OCI-LY1 (cell line): ENCODE results near the gene ABO.

Experiments used
- EZH2 ChIP-seq: fragments of 200-600 bp; sonication (generic), shearing (Covaris generic); IDR thresholded peaks from 2 replicates; pipeline ENCODE4 v1.8.0; 2017; ENCODE audit warnings: borderline replicate concordance, mixed run types, mild to moderate bottlenecking, antibody characterized with exemption, low read length, moderate library complexity, mixed read lengths
- TF ChIP-seq, protein P1 (sequence below): fragments of 200-600 bp; sonication (generic), shearing (Covaris generic); IDR thresholded peaks from 2 replicates; pipeline ENCODE4 v1.5.1; 2017; ENCODE audit warnings: mild to moderate bottlenecking, antibody characterized with exemption, low read length, moderate library complexity, mixed read lengths

DNA sequence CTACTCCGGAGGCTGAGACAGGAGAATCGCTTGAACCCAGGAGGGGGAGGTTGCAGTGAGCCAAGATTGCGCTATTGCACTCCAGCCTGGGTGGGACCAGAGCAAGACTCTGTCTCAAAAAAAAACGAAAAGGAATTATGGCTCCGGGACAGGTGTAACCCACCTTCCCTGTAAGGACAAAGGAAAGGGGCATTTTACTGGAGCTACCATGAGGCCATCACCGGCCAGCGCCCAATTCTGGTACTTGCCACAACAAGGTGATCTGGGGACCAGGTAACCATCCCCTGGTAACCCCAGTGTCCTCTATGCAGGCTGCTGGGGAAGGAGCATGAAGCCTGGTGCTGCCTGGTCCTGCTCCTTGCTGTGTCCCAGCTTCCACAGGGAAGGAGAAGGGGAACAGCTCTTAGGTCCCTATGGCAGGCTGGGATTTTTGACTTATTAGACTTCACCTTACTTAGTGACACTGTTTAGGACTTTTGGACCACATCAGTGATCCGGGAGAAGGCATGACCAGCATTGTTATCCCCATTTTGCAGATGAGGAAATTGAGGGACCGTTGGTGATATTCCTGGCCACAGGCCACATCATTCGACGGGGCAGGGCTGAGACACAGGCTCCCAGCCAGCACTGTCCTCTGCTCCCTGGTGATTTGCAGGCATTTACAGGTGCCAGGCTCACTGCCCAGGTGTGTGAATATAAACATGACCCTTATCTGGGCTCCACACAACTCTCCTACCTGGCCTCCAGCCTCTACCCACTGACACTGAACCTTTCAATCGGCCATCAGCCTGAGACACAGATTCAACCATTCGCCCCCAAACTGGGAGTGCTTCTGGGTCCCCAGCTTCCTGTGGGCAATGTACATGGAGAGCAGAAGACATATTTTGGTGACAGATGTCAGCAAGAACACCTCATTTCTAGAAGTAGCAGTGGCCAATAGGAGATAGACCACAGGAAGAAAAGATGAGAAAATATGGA, 26.5 kb upstream of the ABO start:
- no peak for TF ChIP-seq EZH2
- TF ChIP-seq, protein P1, sequence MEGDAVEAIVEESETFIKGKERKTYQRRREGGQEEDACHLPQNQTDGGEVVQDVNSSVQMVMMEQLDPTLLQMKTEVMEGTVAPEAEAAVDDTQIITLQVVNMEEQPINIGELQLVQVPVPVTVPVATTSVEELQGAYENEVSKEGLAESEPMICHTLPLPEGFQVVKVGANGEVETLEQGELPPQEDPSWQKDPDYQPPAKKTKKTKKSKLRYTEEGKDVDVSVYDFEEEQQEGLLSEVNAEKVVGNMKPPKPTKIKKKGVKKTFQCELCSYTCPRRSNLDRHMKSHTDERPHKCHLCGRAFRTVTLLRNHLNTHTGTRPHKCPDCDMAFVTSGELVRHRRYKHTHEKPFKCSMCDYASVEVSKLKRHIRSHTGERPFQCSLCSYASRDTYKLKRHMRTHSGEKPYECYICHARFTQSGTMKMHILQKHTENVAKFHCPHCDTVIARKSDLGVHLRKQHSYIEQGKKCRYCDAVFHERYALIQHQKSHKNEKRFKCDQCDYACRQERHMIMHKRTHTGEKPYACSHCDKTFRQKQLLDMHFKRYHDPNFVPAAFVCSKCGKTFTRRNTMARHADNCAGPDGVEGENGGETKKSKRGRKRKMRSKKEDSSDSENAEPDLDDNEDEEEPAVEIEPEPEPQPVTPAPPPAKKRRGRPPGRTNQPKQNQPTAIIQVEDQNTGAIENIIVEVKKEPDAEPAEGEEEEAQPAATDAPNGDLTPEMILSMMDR, result no peak
